HG03064 (cell line): ENCODE data around the gene FCGR2B.
"Not testable (repeated sequence)": the region's sequence is repeated elsewhere in the genome, so short reads cannot be mapped to it uniquely, and the experiment has no call there.

Experiments
- ATAC-seq: cut with Tn5 transposase; IDR thresholded peaks from one replicate; pipeline ENCODE4 v1.9.1; 2021; ENCODE audit warnings: low read depth; ENCODE audit not compliant: unreplicated experiment

Gene FCGR2B

GRCh38 chr1:161698302-161698701, 35.4 kb downstream of the FCGR2B start:
- ATAC-seq: not testable (repeated sequence)

- no peak for ATAC-seq
Measured at GRCh38 chr1:161702250-161702649, 39.3 kb downstream of the FCGR2B start.

GRCh38 chr1:161705537-161705936, 42.6 kb downstream of the FCGR2B start:
- no peak for ATAC-seq

- ATAC-seq: no peak
Measured at GRCh38 chr1:161706113-161706481, 43.2 kb downstream of the FCGR2B start.

- peak; percentile 59 for ATAC-seq
Measured at GRCh38 chr1:161706482-161707347, 43.8 kb downstream of the FCGR2B start, which contains the start of gene FCRLA. Gene FCRLA (plus strand): TSS chr1:161707229. CDS start chr1:161707265, 36 bp downstream.

GRCh38 chr1:161707503-161707902, 44.6 kb downstream of the FCGR2B start:
- no peak for ATAC-seq

- ATAC-seq: no peak
Measured at GRCh38 chr1:161709373-161709772, 46.4 kb downstream of the FCGR2B start.

GRCh38 chr1:161710560-161710959, 47.6 kb downstream of the FCGR2B start:
- no peak for ATAC-seq

GRCh38 chr1:161718559-161719324, 55.8 kb downstream of the FCGR2B start:
- no peak for ATAC-seq

- no peak for ATAC-seq
Measured at GRCh38 chr1:161719325-161719611, 56.3 kb downstream of the FCGR2B start.

GRCh38 chr1:161720422-161720821, 57.5 kb downstream of the FCGR2B start:
- ATAC-seq: no peak

- ATAC-seq: no peak
Measured at GRCh38 chr1:161720956-161721737, 58.2 kb downstream of the FCGR2B start, which contains the start of gene FCRLB. Gene FCRLB (plus strand): TSS chr1:161721544. CDS start chr1:161722673, 1,129 bp downstream.

GRCh38 chr1:161721738-161722343, 58.9 kb downstream of the FCGR2B start:
- ATAC-seq: no peak

- ATAC-seq: no peak
Measured at GRCh38 chr1:161722406-161722805, 59.5 kb downstream of the FCGR2B start.

GRCh38 chr1:161723459-161724141, 60.7 kb downstream of the FCGR2B start:
- no peak for ATAC-seq

- not testable (repeated sequence) for ATAC-seq
Measured at GRCh38 chr1:161725258-161725907, 62.4 kb downstream of the FCGR2B start.

GRCh38 chr1:161725908-161726472, 63.0 kb downstream of the FCGR2B start:
- ATAC-seq: peak; percentile 12

GRCh38 chr1:161726473-161727255, 63.7 kb downstream of the FCGR2B start:
- ATAC-seq: peak; percentile 43
